ENCODE measurements around the gene MXI1. TPM values are rescaled to one million over a fixed set of nuclear protein-coding genes. Genes with fewer than 3 reads are reported as not detected.

The MXI1 gene
- total RNA-seq, 1 donor from 2014 or later: 23.5 TPM

GRCh38 chr10:110220398-110220797 lies 13.0 kb downstream of the MXI1 start:
- Mint-ChIP-seq H3K27me3 (ENCODE audit: insufficient read depth, low read depth) (peaks cover 22% of the 10 kb centered on the region), H3K9me3 (no peaks in the 10 kb centered on the region), H3K4me1 (peaks cover 49% of the 10 kb centered on the region), H3K36me3 (peaks cover 6% of the 10 kb centered on the region), H3K4me3 (no peak overlapping the region), H3K27ac (no peak overlapping the region)
- Histone ChIP-seq H3K4me1 (peaks cover 11% of the 10 kb centered on the region), H3K27me3 (peaks cover 33% of the 10 kb centered on the region), H2AFZ (replicated peaks) (no peak overlapping the region), H4K20me1 (ENCODE audit: low read depth) (peaks cover 68% of the 10 kb centered on the region), H3K79me2 (ENCODE audit: low read depth) (no peaks in the 10 kb centered on the region), H3K9ac (no peak overlapping the region), H3K27ac (no peak overlapping the region), H3F3A (ENCODE audit: low read depth) (peaks cover 12% of the 10 kb centered on the region), H3K4me3 (no peak overlapping the region), H3K36me3 (no peaks in the 10 kb centered on the region), H3K4me2 (no peak overlapping the region), H3K9me3 (ENCODE audit: low read depth) (no peaks in the 10 kb centered on the region)
- TF ChIP-seq CTCF (IDR thresholded peaks at IDR 0.05) (no peak), EZH2phosphoT487 (IDR thresholded peaks at IDR 0.05) (no peak), EZH2 (IDR thresholded peaks at IDR 0.05) (no peak)
- DNase-seq (ENCODE audit: low spot score): no peak

GRCh38 chr10:110221044-110221720 lies 13.8 kb downstream of the MXI1 start:
- peaks cover 44% of the 10 kb centered on the region for H3K4me1 Mint-ChIP-seq
- TF ChIP-seq EZH2 (IDR thresholded peaks at IDR 0.05) (no peak), CTCF (IDR thresholded peaks at IDR 0.05) (no peak), EZH2phosphoT487 (IDR thresholded peaks at IDR 0.05) (no peak)
- no peaks in the 10 kb centered on the region for H3K9me3 Mint-ChIP-seq
- H3K4me3 ChIP-seq: no peak overlapping the region
- H3K36me3 ChIP-seq: no peaks in the 10 kb centered on the region
- H3K4me2 ChIP-seq: peak overlapping the region; percentile 59
- no peak overlapping the region for H2AFZ ChIP-seq (replicated peaks)
- H3K27ac Mint-ChIP-seq: no peak overlapping the region
- H3K27ac ChIP-seq: no peak overlapping the region
- H3F3A ChIP-seq (ENCODE audit: low read depth): peaks cover 7% of the 10 kb centered on the region
- peaks cover 60% of the 10 kb centered on the region for H4K20me1 ChIP-seq (ENCODE audit: low read depth)
- H3K4me1 ChIP-seq: peaks cover 3% of the 10 kb centered on the region
- peaks cover 22% of the 10 kb centered on the region for H3K27me3 Mint-ChIP-seq (ENCODE audit: insufficient read depth, low read depth)
- peaks cover 33% of the 10 kb centered on the region for H3K27me3 ChIP-seq
- H3K79me2 ChIP-seq (ENCODE audit: low read depth): no peaks in the 10 kb centered on the region
- DNase-seq (ENCODE audit: low spot score): no peak
- peaks cover 4% of the 10 kb centered on the region for H3K36me3 Mint-ChIP-seq
- H3K9me3 ChIP-seq (ENCODE audit: low read depth): no peaks in the 10 kb centered on the region
- peak overlapping the region; percentile 48 for H3K4me3 Mint-ChIP-seq
- H3K9ac ChIP-seq: no peak overlapping the region

GRCh38 chr10:110221721-110222261 lies 14.4 kb downstream of the MXI1 start:
- Histone ChIP-seq H3K27me3 (peaks cover 33% of the 10 kb centered on the region), H3K9me3 (ENCODE audit: low read depth) (no peaks in the 10 kb centered on the region), H3K79me2 (ENCODE audit: low read depth) (no peaks in the 10 kb centered on the region), H3K4me1 (peaks cover 3% of the 10 kb centered on the region), H3K9ac (no peak overlapping the region), H3F3A (ENCODE audit: low read depth) (peaks cover 8% of the 10 kb centered on the region), H4K20me1 (ENCODE audit: low read depth) (peaks cover 59% of the 10 kb centered on the region), H3K27ac (no peak overlapping the region), H3K4me3 (no peak overlapping the region), H3K4me2 (peak overlapping the region; percentile 59), H3K36me3 (no peaks in the 10 kb centered on the region), H2AFZ (replicated peaks) (no peak overlapping the region)
- H3K4me3 Mint-ChIP-seq: peak overlapping the region; percentile 48
- H3K4me1 Mint-ChIP-seq: peaks cover 43% of the 10 kb centered on the region
- H3K27ac Mint-ChIP-seq: peak overlapping the region; percentile 25
- H3K27me3 Mint-ChIP-seq (ENCODE audit: insufficient read depth, low read depth): peaks cover 22% of the 10 kb centered on the region
- H3K36me3 Mint-ChIP-seq: peaks cover 4% of the 10 kb centered on the region
- peak; percentile 78 for DNase-seq (ENCODE audit: low spot score)
- TF ChIP-seq EZH2 (IDR thresholded peaks at IDR 0.05): no peak
- TF ChIP-seq CTCF (IDR thresholded peaks at IDR 0.05): peak; percentile 15
- H3K9me3 Mint-ChIP-seq: no peaks in the 10 kb centered on the region
